Keratinocyte (primary cell): ENCODE measurements around the gene GAA.

ENCODE experiments used
- CTCF ChIP-seq, 3 experiments: IDR thresholded peaks in 1 of 3; conservative IDR thresholded peaks in 1 of 3; optimal IDR thresholded peaks in 1 of 3; 2 replicates in 2 of 3; 3 replicates in 1 of 3; pipeline versions ENCODE3 to v1.5.1; 2011; ENCODE audit warnings: low read length in 3 of 3, mild to moderate bottlenecking in 3 of 3, moderate library complexity in 2 of 3, control low read depth in 1 of 3, inconsistent platforms in 1 of 3; ENCODE audit not compliant: insufficient read depth in 2 of 3; ENCODE audit errors: extremely low read depth in 1 of 3
- EZH2 ChIP-seq: IDR thresholded peaks from one replicate; pipeline ENCODE4 v1.6.1; 2012; ENCODE audit warnings: inconsistent platforms, mild to moderate bottlenecking, low read length, moderate library complexity

- TF ChIP-seq CTCF (optimal IDR thresholded peaks at IDR 0.05 in 1 of 3, IDR thresholded peaks at IDR 0.05 in 1 of 3, conservative IDR thresholded peaks at IDR 0.05 in 1 of 3; ENCODE audit: extremely low read depth in 1 of 3, insufficient read depth in 2 of 3, low read length in 3 of 3) (no peak), EZH2 (no peak)
These were observed 8.4 kb upstream of the GAA start for GRCh38 chr17:80092959-80093358.
